IPS DF 4.7 (cell line): ENCODE measurements around the gene AIP.

Experiments
- DNase-seq: peaks from one replicate; pipeline ENCODE4 v3.0.0-alpha.2; 2013; ENCODE audit warnings: low spot score; ENCODE audit errors: extremely low read depth

The AIP gene

DNA sequence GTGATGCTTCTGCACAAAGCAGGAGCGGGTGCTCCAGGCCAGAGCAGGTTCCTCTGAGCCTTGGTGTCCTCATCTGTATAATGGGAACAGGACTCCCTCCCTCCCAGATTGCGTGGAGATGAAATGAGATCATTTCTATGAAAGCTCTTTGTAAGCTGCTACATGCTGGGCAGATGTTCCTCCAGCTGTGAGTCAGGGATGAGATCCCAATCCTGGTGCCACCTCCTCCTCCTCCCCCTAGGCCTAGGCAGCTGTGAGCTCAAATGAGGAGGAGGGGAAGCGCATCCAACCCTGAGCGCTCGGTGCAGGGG is 47.4 kb downstream of the AIP start:
- no peak for DNase-seq

DNA sequence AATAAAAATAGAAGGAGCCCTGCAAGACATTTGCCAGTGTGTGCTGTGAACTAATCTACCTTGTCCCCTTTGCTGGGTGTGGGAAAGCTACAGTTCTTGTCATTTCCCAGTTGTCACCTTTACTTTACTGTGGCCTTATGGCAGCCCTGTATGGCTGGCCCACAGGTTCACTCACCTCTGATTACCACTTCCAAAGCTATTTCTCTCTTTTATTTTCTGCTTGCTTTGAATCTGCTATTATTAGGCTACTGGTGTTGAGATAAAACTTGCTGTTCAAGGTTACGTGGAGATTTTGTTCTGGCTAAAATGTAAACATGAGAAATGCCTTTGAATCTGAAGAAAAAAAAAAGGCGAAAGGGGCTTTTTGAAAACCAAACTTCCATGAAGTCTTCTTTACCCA is 50.1 kb downstream of the AIP start:
- no peak for DNase-seq

DNA sequence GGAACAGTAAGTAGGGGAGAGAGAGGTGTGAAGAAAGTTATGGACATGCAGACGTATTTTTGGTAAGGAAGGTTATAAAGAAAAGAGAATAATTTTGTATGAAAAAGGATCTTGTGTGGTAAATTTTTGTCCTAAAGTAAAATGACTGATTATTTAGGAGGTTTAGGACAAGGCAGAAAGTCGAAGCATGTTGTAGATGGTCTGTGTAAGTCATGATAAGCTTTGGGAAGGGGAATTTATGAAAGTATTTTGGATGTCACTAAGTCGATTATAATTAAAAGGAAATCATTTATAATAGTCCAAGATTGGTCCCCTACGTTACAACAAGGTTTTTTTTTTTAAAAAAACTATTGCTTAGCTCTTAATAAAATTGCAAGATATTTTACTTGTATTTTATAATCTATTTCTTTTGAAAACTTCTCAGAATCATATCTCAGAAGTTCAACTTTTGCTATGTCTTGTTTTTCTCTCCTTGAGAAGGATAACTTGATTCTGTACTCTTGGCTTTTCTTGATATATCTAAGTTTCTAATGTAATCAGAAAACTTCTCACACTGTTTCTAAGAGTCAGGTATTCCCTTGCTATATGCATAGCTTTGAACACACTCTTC is 51.3 kb downstream of the AIP start:
- DNase-seq: no peak

DNA sequence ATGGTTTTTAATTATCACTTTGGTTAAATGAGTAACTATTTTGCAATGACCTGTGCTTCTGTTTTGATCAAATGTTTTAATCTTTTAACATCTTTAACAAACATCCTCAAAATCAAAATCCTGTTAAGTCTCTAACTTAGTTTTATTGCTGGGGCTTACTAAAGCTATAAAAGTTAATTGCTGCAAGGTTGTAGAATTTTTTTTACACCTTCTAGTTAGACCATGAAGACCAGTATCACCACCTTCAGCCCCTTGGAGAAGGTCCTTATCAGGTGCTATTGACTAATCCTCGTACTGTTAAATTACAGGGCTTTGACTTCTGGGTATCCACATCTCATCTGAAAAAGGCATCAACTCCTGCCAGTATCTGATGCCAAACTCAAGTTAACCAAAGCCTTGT is 52.7 kb downstream of the AIP start:
- DNase-seq: no peak

DNA sequence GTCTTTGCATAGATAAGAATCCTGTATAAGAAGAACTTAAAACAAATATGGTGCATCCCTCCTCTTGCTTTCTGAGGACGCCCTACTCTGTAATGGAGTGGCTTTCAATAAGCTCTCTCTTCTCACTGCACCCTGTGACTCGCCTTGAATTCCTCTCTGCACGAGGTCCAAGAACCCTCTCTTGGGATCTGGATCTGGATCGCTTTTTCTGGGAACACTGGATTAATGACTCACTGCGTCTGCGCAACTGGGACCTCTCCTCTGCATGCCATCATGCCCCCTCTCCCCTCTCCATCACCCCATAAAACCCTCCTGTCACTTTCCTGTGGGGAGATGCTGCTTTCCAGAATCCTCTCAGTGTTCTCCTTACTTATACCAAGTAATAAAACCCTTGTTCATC is 55.5 kb downstream of the AIP start:
- DNase-seq: no peak

DNA sequence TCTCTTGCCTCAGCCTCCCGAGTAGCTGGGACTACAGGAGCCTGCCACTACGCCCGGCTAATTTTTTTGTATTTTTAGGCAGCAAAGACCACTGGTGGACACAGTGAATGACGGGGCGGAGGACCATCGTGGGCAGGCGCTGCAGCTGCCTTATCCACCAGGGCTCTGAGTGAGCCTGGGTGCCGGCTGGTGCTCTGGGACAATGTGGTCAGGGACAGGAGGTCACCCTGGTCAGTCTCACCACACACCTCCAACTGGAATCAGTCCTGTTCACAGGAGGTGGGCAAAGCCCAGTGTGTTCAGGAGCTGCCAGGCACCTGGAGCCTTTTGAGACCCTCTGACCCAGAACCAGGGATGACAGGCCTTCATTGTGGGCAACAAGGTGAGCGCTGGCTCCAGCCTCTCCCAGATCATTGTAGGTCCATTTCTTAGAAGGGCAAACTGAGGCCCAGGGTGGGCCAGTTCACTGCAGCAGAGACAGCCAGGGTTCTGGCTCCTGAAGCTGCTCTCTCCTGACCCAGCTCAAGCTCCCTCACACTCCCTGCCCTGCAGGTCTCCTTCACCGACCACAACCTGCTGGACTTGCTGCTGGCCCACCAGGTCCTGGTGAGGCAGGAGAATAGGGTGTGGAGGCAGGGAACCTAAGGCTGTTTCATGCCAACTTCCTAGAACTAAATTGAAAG is 56.1 kb downstream of the AIP start:
- DNase-seq: no peak

DNA sequence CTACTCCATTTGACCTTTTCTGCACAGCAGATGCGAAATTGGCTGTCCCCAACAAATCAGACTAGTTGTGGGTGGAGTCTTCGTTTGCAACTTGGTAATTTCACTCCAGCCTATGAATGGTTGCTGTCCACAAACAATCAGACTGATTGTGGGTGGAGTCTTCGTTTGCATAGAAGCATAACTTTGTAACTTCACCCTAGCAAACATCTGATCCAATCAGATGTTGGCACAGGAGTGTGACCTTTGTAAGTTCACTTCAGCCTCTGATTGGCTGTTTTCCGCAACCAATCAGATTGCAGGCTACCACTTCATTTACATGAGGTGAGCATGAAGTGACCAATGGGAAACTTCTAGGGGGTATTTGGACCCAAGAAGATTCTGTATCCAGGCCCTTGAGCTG is 56.7 kb downstream of the AIP start:
- DNase-seq: no peak
